NCI-H774 (cell line): ENCODE measurements around the gene FERMT3.

Experiments used
- DNase-seq: peaks from one replicate; lab custom pipeline; 2025; lab: John Stamatoyannopoulos, UW

The FERMT3 gene

GRCh38 chr11:64186492-64187165, 19.9 kb upstream of the FERMT3 start:
- DNase-seq = no peak

GRCh38 chr11:64192434-64192833, 14.1 kb upstream of the FERMT3 start:
- DNase-seq = no peak

DNA sequence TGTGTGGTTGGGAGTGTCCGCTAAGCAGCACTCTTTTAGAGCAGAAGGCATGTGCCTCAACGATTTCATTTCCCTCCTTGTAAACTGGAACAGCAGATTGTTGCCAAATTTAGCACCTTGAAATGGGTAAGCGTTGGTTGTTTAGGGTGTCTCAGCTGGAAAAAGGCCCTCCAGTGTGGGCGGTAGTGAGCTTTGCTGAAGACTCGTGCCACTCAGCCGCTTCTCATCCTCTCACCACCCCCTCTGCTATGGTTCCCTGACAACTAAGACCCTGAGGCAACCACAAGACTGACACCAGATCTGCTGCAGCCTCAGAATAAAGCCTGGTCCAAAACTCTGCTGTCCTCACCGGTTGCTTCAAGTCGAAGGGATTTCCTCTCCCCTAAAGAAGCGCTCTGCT, 9.9 kb upstream of the FERMT3 start:
- DNase-seq = no peak

GRCh38 chr11:64198511-64198910, 8.0 kb upstream of the FERMT3 start:
- no peak for DNase-seq

DNA sequence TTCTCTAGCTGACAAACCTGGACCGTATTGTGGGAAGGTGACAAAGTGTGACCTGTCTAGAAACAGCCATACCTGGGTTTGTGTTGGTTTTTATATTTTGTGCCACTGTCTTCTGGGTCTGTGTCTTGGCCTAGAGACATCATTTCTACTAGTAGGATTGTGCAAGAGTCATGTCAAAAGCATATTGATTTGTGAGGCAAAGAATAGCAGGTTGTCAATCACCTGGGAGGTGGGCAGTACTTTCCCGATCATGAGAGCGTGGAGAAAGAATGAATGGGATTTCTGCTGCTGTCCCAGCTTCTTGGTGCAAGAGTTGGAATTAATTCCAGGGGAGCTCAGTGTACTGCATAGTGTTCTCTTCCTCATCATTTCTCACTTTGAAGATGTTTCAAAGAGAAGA, 5.0 kb upstream of the FERMT3 start:
- no peak for DNase-seq

- no peak for DNase-seq
These were observed 3.5 kb upstream of the FERMT3 start for GRCh38 chr11:64202992-64203391.

DNA sequence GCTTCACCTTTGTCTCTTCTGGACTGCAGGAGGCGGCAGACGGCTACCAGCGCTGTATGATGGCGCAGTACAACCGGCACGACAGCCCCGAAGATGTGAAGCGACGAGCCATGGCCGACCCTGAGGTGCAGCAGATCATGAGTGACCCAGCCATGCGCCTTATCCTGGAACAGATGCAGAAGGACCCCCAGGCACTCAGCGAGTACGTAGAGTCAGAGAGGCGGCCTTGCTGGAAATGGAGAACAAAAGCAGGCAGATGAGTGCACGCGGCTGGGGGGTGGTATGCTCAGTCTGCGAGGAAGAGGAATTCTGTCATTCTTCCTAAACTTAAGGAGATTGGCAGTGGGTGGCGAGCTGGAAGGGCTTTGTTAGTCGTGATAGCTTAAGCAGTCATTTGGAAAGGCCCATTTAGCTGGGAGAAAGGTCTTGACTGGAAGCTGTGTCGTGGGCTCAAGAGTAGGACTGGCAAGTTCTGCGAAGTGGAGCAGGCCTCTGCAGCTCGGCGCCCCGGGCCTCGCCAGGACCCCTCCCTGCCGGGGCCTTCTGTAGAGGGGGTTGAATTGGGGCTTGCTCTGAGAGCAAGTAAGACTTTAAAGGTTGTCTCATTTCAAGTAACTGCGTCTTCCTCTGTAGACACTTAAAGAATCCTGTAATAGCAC, 3.0 kb upstream of the FERMT3 start:
- no peak for DNase-seq

DNA sequence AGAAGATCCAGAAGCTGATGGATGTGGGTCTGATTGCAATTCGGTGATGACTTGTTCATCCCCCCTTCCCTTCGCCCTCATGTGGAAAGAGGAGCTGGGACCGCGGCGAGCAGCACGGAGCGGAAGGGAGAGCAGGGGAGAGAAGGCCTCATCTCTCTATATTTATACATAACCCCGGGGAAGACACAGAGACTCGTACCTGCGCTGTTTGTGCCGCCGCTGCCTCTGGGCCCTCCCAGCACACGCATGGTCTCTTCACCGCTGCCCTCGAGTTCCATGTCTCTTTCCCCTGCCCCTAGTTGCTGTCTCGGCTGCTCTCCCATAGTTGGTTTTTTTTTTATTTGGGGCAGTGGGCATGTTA, 2.5 kb upstream of the FERMT3 start:
- no peak for DNase-seq

DNA sequence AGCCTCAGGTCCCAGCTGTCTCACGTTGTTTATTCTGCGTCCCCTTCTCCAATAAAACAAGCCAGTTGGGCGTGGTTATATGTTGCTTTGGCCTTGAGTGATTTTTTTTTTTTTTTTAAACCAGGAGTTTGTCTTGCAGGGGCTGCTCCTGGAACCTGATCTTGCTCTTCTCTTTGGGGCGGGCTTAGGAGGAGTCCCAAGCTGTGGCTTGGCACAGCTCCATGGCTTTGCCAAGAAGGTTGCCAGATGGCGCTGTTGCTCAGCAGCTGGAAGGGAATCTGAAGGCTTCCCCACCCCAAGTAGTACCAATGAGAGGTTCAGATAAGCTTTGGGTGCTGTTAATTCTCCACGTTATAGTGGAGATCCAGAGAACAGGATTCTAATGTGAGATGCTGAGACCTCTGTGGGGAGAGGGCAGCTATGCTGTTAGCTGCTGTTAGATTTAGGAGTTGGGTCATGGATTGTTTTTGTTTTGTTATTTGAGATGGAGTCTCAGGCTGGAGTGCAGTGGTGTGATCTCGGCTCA, 2.0 kb upstream of the FERMT3 start:
- peak; percentile 61 for DNase-seq

- DNase-seq = no peak
These were observed 950 bp downstream of the FERMT3 start for GRCh38 chr11:64207256-64208085.

GRCh38 chr11:64208086-64208795, 1.7 kb downstream of the FERMT3 start:
- DNase-seq = no peak

- no peak for DNase-seq
These were observed 2.5 kb downstream of the FERMT3 start for GRCh38 chr11:64208796-64209562.

GRCh38 chr11:64209563-64209843, 3.0 kb downstream of the FERMT3 start:
- DNase-seq = no peak

DNA sequence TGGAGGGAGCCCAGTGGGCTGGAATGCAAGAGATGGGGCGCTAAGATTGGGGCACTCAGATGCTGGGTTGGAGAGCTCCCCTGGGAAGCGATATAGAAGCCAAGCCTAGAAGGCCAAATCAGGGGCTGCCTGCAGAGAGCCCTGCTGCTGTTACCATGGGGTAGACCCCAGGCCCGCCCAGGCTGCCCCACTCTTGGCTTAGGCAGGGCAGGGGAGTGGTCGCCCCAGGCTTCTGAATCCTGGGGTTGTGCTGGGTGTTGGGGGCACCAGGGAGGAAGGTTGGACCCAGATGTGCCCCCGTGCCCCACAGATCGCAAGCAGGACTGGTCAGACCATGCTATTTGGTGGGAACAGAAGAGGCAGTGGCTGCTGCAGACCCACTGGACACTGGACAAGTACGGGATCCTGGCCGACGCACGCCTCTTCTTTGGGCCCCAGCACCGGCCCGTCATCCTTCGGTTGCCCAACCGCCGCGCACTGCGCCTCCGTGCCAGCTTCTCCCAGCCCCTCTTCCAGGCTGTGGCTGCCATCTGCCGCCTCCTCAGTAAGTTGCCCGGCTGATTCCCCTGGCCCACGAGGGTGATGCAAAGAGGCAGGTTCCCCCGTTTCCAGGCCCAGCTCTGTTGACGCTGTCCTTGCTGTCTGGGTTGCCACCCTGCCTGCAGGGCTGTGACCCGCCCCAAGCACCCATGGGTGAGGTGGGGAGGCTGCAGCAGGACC, 3.9 kb downstream of the FERMT3 start:
- no peak for DNase-seq

DNA sequence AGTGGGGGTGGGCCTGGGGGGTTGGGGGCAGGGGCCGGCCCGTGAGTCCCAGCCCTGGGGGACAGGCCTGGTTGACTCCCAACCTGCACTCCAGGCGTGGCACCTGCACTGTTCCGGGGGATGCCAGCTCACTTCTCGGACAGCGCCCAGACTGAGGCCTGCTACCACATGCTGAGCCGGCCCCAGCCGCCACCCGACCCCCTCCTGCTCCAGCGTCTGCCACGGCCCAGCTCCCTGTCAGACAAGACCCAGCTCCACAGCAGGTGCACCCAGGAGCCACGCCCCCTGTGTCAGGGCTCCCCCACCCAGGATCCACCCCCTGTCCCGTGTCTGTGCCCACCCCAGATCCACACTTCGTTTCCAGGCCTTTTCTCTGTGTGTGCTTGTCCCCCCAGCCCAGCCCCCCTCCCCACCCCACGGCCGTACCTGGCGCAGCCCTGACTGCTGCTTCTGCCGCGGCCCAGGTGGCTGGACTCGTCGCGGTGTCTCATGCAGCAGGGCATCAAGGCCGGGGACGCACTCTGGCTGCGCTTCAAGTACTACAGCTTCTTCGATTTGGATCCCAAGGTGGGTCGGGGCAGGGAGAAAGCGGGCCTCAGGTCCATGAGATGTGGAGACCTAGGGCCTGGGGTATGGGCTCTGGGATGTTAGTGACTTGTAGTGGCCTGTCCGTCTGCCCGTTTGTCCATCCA, 4.8 kb downstream of the FERMT3 start:
- no peak for DNase-seq

DNA sequence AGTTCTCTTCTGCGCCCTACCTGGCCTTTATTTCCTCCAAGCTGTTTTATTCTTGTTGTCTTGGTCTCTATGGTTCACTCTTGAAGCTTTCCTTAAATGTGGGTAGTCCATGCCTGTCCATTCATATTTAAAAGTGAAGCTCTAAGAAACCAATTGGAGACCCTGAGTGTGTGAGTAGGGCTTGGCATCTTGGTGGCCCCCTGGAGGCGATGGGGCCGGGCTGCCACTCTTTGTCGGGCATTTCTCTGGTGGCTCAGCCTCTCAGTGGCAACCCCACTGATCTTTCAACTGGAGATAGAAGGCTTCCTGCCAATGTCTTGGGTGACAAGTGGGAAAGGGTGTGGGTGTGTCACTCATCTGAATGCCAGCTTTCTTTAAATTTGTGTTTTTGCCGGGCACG, 10.4 kb downstream of the FERMT3 start:
- DNase-seq = no peak

- no peak for DNase-seq
These were observed 12.3 kb downstream of the FERMT3 start for GRCh38 chr11:64218628-64219353.

GRCh38 chr11:64219354-64219684, 12.8 kb downstream of the FERMT3 start:
- DNase-seq = no peak

DNA sequence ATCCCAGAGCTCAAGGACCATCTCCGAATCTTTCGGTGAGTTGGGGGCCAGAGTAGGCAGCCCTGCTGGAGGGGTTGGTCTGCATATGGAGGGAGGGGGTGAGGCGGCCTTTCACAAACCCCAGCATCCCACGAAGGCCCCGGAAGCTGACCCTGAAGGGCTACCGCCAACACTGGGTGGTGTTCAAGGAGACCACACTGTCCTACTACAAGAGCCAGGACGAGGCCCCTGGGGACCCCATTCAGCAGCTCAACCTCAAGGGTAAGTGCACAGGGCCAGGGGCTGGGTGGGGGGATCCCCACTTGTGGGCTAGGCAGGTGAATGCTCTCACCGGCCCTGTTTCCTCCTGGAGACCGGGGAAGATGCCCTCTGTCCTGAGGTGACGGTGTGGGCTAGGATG, 13.2 kb downstream of the FERMT3 start:
- no peak for DNase-seq

GRCh38 chr11:64220271-64220670, 13.8 kb downstream of the FERMT3 start:
- DNase-seq = no peak
